NCI-H1436 treated with DMSO at 0.1 percent for 48 hours (cell line): Measurements from ENCODE around the gene EN2.

Experiments used
- DNase-seq: peaks from one replicate; lab custom pipeline; 2025; lab: John Stamatoyannopoulos, UW

Gene EN2

DNA sequence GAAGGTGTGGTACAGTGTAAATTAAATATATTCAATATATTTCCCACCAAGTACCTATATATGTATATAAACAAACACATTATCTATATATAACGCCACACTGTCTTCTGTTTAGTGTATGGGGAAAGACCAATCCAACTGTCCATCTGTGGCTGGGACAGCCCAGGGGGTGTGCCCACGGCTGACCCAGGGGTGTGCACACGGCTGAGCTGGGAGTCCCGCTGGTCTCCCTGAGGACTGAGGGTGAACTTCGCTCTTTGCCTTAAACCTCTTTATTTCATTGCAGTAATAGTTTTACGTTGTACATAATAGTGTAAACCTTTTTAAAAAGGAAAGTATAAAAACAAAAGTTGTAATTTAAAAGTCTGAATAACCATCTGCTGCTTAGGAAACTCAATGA, 6.3 kb downstream of the EN2 start:
- DNase-seq, result no peak

DNA sequence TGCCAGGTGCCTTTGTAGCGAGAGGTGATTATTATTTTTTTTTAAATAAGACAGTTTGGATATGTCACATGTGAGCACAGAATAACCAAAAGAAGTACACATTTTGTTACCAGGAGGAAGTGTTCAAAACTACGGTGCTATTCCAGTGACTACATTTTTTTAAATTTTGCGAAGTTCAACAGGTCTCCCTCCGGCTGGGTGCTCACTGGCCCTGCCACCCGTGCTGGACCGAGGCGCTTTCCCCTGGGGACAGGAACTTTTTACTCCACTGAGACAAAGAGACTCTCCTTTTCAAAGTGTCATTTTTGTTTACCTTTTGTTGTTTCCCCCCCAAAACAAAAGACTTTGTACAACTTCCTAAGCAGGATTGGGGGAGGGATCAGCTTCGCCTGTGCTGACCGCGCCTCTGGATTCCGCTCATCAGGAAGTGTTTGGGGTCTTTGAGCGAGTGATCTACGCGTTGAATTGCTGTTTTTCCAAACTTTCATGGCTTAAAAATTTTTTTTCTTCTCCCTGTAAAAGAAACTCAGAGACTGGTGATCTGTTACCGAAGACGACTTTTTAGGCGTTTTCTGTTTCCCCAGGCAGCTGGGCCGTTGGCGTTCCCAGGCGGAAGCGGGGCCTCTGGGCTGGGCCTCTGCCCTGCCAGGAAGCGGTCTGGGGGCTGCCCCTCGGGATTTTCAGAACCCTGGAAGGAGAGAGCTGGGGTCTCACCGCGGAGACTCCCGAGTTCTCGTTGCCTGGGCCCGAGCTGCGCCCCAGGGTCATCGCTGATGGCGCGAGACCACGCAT, 7.2 kb downstream of the EN2 start:
- DNase-seq, result no peak

DNA sequence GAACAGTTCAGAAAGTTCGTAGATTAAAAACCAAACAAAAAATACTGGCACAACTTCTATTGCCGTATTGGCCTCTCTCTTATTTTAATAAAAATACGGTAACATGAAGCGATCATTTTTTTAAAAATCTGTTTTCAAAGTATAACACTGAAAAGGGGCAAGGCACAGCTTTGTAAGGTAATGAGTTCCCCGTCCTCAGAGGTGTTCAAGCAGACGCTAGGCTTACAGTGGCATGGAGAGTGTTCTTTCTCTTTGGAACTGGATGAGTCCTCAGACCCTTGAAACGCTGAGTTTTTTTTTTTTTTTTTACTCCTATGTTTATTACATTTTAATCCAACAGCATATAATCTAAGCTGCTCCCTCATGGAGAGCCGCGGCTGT, 7.8 kb downstream of the EN2 start:
- DNase-seq, result no peak

DNA sequence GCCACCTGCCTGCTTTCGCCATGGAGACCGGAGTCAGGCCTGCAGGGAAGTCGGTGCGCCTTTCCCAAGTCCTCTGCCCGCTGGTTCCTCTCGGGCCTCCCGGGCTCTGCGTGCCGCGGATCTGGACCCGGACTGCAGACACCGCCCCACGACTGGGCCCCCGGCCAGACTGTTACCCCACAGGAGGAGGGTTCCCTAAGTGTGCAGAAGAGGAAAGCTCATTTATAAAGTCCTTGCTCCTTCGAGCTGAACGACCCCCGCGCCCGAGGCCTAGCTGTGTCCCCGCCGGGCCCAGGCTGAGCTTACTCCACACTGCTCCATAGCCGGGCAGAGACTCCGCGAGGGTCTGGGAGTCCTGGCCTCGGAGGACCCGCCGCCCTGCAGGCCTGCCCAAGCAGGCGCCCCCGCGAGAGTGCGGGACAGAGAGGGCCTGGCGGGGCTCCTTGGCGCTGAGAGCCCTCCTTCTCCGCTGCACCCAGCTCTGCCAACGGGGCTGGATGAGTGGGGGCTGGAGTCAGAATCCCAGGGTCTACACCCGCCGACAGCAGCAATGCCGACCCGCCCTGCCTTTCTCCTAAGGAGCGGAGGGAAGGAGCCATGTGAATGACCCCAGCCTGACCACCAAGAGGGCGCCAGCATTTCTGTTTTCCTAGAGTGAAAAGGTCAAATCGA, 8.3 kb downstream of the EN2 start:
- DNase-seq, result no peak

DNA sequence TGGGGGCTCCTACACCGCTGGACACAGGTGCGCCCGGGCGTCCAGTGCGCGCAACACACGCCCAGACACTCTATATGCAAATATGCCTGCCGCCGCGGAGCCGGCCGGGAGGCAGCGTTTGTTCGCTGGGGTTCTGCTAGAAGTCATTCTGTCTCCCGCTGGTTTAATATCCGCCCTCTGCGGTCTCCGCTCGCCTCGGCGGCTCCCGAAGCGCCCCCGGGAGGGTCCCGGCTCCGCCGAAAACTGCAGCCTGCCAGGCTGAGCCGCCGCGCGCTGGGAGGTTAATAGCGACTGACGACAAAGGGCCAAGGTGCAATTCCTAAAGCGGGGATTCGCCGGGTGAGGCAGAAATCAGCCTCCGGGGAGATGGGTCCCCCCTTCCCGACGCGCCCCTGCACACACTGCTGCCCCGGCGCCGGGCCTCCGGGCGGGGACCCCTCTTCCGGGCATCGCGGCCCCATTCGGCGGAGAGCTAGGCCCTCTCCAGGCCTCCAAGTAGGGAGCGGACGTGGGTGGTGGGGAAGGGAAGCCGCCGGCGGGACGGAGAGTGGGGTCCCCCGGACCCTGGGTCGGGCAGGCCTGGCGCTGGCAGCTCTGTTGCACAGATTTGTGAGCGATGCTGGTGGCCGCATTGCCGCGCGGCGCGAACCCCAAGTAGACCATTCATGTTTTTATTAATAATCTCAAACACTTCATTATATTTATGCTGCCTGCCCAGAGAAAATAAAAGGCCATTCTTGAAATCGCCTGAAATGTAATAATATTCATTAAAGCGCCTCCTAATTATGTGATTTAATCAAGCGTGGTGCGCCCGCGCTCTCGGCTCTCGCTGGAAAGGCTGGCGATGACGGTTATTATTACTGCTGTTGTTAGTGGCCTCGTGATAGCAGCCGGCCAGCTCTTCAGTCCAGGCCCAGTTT, 9.1 kb downstream of the EN2 start:
- no peak for DNase-seq

DNA sequence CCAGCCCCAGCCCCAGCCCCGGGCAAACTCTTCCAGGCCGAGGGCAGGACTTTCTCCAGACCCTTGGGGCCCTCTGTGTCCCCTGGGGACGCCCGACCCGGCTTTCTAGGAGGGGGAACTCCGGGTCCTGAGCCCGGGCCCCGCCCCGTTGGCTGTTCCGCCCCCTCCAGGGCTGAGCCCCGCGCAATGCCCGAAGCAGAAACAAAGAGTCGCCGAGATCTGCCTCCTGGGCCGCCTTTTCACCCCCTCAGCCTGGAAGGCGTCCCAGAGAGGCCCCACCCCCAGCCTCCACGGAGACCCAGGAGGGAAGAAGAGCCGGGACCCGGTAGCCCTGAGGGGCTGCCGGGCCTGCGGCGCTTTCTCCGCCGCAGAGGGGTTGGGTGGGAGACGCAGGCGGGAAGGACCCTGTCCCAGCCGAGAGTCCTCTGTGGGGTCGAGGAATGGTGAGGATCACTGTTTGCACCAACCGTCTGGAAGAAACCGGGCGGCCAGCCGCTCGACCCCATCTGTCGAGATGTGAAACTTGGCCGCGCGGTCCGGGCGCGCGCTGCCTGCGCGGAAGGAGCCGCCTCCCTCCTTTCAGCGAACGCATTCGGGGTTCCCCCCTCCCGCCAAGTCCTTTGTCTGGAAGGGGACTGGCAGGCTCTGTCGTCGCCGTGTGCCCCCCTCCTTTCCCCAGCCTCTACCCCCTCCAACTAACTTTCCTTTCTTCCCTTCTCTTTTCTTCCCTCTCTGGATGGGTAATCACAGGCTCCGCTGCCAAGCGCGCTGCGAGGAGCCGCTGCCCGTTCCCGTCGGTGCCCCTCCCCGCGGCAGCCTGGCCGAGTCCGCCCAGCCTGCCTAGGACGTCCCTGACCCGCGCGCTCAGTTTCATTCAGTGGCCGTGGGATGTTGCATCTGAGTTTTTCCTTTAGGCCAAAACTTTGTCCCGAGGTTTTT, 10.2 kb downstream of the EN2 start:
- DNase-seq, result no peak

DNA sequence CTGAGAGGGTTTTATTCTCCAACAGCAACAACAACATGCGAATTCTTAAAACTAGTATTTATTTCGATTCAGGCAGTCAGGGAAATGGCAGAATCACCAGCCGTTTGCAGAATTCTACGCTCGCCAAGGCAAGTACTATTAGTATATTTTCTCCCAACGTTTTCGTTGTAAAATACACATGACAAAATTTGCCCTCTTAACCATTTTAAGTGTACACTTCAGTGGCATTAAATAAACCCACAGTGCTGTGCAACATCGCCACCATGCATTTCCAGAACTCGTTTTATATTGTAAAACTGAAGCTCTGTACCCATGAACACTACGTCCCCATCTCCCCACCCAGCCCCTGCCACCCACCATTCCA, 10.8 kb downstream of the EN2 start:
- no peak for DNase-seq

DNA sequence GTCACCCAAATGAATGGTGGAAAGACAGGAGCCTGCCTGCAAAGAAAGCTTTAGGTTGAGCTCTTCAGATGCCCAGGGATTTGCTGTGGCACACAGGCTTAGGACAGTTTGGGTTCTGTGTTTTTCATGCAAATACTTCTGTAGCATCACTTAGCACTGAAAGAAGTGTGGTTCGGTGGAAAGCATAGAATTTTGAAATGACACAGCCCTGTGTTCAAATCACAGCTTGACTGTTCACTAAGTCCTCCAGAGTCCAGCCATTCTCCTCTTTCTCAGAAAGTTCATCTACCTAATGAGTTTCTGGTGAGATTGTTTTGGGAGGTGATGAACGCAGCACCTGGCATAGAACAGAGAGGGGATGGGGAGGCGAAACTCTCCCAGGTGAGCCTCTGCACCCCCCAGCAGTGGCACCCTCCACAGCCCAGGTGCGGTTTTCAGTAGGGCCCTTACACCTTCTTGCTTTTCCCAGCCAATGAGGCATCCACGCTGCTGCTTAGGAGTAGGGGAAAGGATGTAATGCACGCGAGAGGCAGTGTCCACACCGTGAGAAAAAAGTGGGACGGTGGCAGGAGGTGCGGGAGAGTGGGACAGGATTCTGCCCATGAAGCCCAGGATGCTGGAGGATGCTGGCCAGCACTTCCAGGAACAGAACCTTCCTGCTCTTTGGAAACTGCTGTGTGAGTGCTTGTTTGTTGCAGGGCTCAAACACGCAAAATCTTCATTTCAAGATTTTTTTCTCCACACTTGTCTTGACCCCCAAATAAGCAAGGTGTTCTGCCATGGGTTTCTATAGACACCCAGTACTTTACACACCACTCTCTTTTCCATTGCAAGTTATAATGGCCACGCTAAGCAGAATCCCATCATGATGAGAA, 11.6 kb downstream of the EN2 start:
- no peak for DNase-seq

DNA sequence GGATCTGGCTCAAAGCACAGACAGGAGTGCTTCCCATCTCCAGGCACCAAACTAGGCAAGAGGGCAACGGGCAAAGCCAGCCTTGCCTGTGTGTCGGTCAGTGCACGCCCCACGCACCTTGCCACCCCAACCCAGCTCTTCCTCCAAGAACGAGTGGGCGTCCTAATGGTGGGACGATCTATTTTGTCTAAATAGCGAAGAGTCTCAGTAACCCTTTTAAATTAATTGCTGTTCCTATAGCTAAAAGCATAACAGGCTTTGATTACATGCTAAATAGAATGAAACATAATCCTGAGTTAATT, 12.2 kb downstream of the EN2 start:
- DNase-seq, result no peak

DNA sequence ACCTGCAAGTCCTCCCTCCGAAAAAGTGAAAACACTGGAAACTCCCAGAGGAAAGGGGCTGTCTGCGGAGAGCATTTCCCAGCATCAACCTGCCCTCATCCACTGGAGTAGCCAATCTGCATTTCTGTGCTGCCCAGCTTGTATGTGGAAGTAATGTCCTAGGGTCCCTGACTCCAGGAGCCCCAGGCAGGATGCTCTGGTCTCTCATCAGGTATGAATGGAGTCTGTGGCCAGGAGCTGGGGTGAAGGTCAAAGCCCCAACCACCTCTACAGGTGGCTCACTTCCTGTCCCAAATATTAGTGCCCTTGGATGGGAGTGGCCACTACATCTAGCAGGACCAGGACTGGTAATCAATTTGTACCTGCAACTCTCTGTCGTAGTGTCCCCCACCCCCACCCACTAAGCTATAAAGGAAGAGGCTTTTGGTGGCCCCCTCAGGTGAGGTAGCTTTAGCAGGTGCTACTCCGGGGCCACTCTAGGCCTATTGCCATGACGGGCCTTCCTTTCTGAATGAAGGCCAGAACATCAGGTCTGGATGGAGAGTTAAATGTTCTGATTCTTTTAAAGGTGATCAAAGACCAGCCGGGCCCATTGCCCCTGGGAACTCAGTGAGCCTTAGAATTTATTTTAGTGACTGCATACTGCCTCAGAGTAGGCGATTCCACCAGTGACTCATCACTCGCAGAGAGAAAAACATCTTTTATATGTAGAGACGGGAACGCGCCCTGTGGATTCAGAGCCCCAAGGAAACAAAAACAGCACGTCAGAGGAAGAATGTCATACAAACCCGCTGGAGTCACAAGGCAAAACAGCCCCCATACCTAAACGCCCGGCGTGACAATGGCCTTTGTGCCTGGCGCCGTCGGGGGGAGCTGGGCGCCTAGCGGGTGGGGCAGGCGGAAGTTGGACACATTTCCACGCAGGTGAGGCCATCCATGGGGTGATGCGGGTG, 13.0 kb downstream of the EN2 start:
- DNase-seq, result no peak

DNA sequence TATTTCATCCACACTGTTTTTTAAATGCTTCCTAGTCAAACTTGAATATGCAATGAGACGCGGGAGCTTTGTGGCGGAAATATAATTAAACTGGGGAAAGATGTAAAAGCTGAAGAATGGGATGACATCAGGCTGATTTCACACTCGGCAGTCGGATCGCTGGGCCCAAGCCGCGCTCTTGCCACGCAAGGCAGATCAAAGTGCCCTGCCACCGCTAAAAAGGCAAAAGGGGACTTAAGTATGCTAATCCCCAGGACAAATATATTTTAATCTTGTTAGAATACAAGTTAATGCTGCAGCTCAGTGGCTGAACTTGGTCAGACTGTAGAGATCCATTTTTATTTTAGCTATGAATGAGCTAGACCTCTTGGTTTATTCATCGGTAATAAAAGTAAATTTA, 13.8 kb downstream of the EN2 start:
- DNase-seq, result no peak

DNA sequence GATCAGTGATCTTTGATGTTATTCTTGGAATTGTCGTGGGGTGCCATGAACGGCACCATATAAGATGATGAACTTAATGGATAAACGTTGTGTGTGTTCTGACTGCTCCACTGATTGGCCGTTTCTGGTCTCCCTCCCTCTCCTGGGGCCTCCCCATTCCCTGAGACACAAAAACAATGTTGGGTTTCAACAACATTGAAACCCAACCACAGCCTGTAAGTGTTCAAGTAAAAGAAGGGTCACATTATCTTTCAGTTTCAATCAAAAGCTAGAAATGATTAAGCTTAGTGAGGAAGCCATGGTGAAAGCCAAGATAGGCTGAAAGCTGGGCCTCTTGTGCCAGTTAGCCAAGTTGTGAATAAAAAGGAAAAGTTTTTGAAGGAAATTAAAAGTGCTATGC, 19.5 kb downstream of the EN2 start:
- DNase-seq, result no peak

DNA sequence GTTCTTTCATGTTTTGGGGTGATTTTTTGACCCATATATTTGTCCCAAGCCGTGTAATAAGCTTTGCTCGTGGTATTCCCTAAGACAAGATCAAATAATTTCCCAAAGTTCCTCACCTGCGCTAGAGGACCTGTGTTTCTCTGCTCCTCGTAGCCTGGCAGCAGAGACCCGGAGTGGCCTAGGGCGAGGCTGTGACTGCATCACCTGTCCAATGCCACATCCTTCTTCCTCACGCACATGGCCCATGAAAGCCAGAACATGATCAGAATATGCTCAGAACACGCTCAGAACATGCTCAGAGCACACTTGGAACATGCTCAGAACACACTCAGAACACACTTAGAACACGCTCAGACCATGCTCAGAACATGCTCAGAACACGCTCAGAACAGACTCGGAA, 23.8 kb downstream of the EN2 start:
- DNase-seq, result no peak

DNA sequence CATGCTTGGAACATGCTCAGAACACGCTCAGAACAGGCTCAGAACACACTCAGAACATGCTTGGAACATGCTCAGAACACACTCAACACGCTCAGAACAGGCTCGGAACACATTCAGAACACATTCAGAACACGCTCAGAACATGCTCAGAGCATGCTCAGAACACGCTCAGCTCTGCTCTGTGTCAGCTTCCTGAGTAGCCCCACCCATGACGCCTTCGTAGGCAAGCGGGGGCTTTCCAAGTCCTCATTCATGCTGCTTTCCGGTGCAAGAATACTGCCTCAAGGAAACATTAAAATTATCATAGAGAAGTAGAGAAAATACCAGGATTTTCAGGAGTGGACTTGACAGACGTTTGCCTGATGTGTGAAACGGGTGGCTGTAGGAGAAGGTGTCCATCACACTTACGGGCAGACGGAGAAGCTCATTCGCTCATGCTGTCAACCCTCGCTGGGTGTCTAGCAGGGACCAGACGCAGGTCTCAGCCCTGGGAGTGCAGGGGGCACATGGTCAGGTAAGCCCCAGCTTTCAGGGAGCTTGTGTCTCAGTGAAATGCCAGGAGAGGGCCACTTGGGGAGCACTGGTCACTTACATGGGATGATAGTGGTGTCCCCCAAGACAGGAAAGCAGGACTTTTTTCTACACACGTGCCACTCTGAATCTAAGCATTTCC, 24.7 kb downstream of the EN2 start:
- DNase-seq, result no peak

DNA sequence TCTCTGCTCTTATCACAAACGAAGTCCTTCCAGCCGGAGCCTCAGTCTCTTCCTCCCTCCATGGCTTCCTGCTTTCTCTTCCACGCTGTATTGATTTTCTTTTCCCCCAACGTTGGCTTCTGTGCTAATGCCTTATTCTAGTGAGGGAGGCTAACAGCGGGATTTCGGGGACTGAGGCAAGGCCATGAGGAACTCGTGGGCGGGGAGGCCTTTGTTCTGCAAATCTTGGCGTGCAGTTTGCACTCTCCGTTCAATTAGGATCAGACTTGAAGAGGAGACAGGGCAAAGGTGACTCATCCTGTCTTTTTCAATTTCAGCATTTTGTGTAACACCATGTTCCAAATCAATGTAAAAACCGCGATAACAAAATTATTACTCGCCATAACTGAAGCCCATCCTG, 25.3 kb downstream of the EN2 start:
- DNase-seq, result no peak

DNA sequence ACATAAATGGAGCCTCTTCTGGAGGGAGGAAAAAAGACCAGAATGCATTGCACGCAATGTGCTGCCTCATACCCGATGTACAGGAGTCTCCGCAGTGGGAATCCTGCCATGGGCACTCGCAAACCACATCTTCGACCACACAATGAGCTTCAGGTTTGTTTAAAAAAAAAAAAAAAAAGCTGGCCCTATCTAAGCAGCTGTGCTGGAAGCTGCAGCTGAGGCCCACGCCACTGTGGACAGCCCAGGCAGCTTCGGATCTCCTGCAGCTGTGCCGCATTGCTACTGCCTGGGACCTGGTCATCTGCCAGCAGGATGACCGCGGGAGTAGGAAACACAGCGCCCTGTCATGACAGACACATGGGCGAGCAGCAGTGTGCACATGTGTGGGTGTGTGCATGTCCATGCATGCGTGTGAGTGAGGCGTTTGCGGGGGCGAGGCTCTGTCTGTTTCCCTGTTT, 26.0 kb downstream of the EN2 start:
- no peak for DNase-seq

DNA sequence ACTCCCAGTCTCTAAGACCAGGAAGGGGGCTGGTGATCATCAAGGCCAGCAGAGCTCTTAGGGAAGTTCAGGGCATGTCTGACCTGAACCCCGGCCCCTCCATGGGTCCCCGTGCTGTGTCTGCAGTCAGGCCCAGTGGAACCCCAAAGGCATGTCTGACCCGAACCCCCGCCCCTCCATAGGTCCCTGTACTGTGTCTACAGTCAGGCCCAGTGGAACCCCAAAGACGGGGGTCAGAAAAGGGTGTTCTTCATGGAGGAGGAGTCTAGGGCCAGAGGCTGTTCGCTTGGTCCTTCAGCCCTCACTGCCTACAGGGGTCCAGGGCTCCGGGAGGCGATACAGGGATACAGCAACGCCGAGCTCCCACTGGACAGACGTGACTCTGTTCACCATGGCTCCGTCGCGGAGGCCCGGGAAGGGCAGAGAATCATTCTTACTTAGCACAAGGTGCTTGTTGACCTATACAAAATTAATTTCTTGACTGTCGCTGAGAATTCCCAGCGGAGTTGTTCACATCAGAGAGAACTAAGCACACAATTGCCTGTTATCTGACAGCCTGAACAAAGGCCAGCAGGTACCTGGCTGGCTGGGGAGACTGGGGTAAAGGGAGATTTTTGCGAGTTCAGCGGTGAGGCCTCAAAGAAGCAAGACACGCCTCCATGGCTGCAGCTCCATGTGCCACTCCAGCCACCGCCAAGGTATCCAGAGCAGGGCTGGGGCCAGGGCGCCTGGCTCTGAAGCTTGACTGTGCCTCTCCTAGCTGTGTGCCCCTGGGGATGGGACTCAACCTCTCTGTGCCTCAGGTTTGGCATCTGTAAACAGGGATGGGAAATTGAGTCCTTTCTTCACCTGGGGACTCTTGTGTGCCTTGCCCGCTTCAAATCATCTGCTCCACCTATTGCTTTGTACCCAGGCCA, 26.8 kb downstream of the EN2 start:
- no peak for DNase-seq
